ENCODE measurements around the gene TCHH.
"Not testable (repeated sequence)": the region's sequence is repeated elsewhere in the genome, so short reads cannot be mapped to it uniquely, and the experiment has no call there.

TCHH gene

GRCh38 chr1:152112101-152112884 is 3.0 kb downstream of the TCHH start:
- no peak for DNase-seq

GRCh38 chr1:152111515-152111968 is 3.7 kb downstream of the TCHH start:
- DNase-seq = no peak

- no peak for DNase-seq
Measured at GRCh38 chr1:152110860-152111514, 4.3 kb downstream of the TCHH start.

GRCh38 chr1:152110365-152110859 is 4.8 kb downstream of the TCHH start:
- no peak for DNase-seq

GRCh38 chr1:152109998-152110294 is 5.3 kb downstream of the TCHH start:
- no peak for DNase-seq

- no peak for DNase-seq
Measured at GRCh38 chr1:152109231-152109997, 5.8 kb downstream of the TCHH start.

- no peak for DNase-seq
Measured at GRCh38 chr1:152108882-152109222, 6.4 kb downstream of the TCHH start.

- DNase-seq = no peak
Measured at GRCh38 chr1:152107984-152108881, 7.0 kb downstream of the TCHH start.

- DNase-seq = no peak
Measured at GRCh38 chr1:152107031-152107983, 7.9 kb downstream of the TCHH start.

- no peak for DNase-seq
Measured at GRCh38 chr1:152104854-152105253, 10.4 kb downstream of the TCHH start.

GRCh38 chr1:152096931-152097330 is 18.3 kb downstream of the TCHH start:
- DNase-seq = no peak

- no peak for DNase-seq
Measured at GRCh38 chr1:152089014-152089674, 26.1 kb downstream of the TCHH start, which contains the start of gene TCHHL1. TSS of gene TCHHL1 (minus strand) at chr1:152089064. CDS start at chr1:152088143, 921 bp downstream.

GRCh38 chr1:152086760-152087159 is 28.5 kb downstream of the TCHH start:
- no peak for DNase-seq

GRCh38 chr1:152084853-152085252 is 30.4 kb downstream of the TCHH start:
- no peak for DNase-seq

GRCh38 chr1:152081026-152081425 is 34.2 kb downstream of the TCHH start:
- DNase-seq = not testable (repeated sequence)

- not testable (repeated sequence) for DNase-seq
Measured at GRCh38 chr1:152080494-152080893, 34.8 kb downstream of the TCHH start.

GRCh38 chr1:152078831-152079441 is 36.3 kb downstream of the TCHH start:
- no peak for DNase-seq

- DNase-seq = no peak
Measured at GRCh38 chr1:152072311-152072710, 42.9 kb downstream of the TCHH start.

- no peak for DNase-seq
Measured at GRCh38 chr1:152071123-152071522, 44.1 kb downstream of the TCHH start.

GRCh38 chr1:152067929-152068328 is 47.3 kb downstream of the TCHH start:
- DNase-seq = no peak
